HepG2 (cell line): Measurements from ENCODE around the gene CNOT10. TPM values are rescaled to one million over a fixed set of nuclear protein-coding genes. Genes with fewer than 3 reads are reported as not detected.

ENCODE experiments used
- HDAC1 ChIP-seq: sonication (generic); formaldehyde crosslinking; IDR thresholded peaks from 2 replicates; pipeline ENCODE4 v1.5.1; 2020; ENCODE audit warnings: mild to moderate bottlenecking, missing genetic modification reagents
- JUNB ChIP-seq: sonication (generic); formaldehyde crosslinking; IDR thresholded peaks from 2 replicates; pipeline ENCODE4 v1.8.0; 2022; ENCODE audit warnings: missing genetic modification reagents, mild to moderate bottlenecking, borderline replicate concordance
- MTA1 ChIP-seq: sonication (generic); formaldehyde crosslinking; IDR thresholded peaks from 2 replicates; pipeline ENCODE4 v1.4.0; 2020; ENCODE audit warnings: missing genetic modification reagents, mild to moderate bottlenecking, borderline replicate concordance
- NRL ChIP-seq: sonication (generic); formaldehyde crosslinking; IDR thresholded peaks from 2 replicates; pipeline ENCODE4 v1.5.0; 2020; ENCODE audit warnings: missing genetic modification reagents, mild to moderate bottlenecking, moderate library complexity, borderline replicate concordance
- TAF15 ChIP-seq: fragments of 200-400 bp; formaldehyde crosslinking; IDR thresholded peaks from one replicate; pipeline ENCODE4 v1.6.1; 2018; ENCODE audit warnings: mild to moderate bottlenecking, low read depth, low read length; ENCODE audit not compliant: poor library complexity, severe bottlenecking
- ZNF232 ChIP-seq: sonication (generic); formaldehyde crosslinking; IDR thresholded peaks from 2 replicates; pipeline ENCODE4 v1.4.0; 2020; ENCODE audit warnings: missing genetic modification reagents, borderline replicate concordance
- ZNF432 ChIP-seq: sonication (generic); formaldehyde crosslinking; IDR thresholded peaks from 2 replicates; pipeline ENCODE4 v1.5.0; 2020; ENCODE audit warnings: missing genetic modification reagents, mild to moderate bottlenecking, borderline replicate concordance
- ZNF687 ChIP-seq: sonication (generic); formaldehyde crosslinking; IDR thresholded peaks from 2 replicates; pipeline ENCODE4 v1.5.1; 2020; ENCODE audit warnings: mild to moderate bottlenecking, missing genetic modification reagents, moderate library complexity
- polyA plus RNA-seq, 8 experiments: library from polyadenylated mRNA; depleted of rRNA in 3 of 8; stranded (reverse) in 7 of 8; unstranded in 1 of 8; fragments of >200 nt; fragmentation: Illumina TruSeq in 4 of 8; extraction: Trizol in 4 of 8; gene quantifications; 2 replicates each; pipeline versions ENCODE4 v1.2.1 to v1.2.3, GENCODE V29; 2011 to 2016; ENCODE audit warnings: low read depth in 4 of 8, missing spikeins in 1 of 8, mixed read lengths in 1 of 8; ENCODE audit not compliant: insufficient read depth in 1 of 8
- total RNA-seq, 5 experiments: library from RNA; depleted of rRNA; stranded (reverse); fragments of >200 nt; fragmentation: Illumina TruSeq; extraction: Trizol; gene quantifications; 2 replicates each; pipeline ENCODE4 v1.2.3, GENCODE V29; 2016; ENCODE audit warnings: low read depth in 1 of 5
- TF ChIP-seq, protein P1 (sequence below): sonication (generic); formaldehyde crosslinking; IDR thresholded peaks from 2 replicates; pipeline ENCODE4 v1.5.0; 2020; ENCODE audit warnings: mild to moderate bottlenecking, missing genetic modification reagents
- TF ChIP-seq, protein P2 (sequence below): sonication (generic); formaldehyde crosslinking; IDR thresholded peaks from 2 replicates; pipeline ENCODE4 v1.8.0; 2022; ENCODE audit warnings: low read depth, missing genetic modification reagents
- TF ChIP-seq, protein P3 (sequence below): IDR thresholded peaks from 2 replicates; pipeline ENCODE4 v1.6.1; 2016

Gene CNOT10
- total and polyA plus RNA-seq, 2 of the 13 experiments (the other 11 are each of a cell fraction or from before 2014, with no cell fraction given) = 21.2 to 34.1 TPM

DNA sequence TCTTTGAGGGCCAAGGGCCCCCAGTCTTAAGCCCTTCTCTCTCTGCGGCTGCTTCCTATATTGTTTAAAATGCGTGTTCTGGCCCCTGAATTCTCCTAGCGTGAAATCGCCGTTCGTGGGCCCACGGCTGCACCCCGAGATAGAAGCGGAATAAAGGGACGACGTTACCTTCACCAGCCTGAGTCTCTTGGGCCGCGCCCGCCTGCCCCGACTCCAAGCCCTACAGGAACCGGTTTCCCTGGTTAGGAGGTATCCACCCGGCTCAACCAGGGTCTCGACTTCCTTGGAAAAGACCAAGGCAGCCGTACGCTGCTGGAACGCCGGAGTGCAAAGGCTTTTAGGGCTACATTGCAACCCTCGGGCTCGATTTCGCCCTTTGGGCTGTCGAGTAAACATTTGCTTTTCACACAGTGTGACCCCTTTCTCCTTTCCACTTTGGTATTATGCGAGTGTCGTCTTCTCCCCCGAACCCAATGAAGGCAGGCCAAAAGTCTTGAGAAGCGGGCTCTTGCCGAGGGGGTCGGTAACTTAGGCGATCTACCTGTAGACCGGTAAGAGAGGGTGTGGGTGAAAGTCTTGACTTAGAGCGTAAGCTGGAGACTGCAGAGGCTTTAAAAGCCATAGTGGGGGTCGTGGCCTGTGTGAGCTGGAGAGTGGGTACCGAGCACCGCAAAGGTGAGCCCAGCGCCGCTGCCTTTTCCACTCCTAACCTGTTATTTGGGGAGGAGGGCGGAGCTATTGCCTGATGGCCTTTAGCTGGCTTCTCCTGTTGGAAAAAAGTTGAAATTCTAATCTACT lies 134.8 kb downstream of the CNOT10 start (continued):
- TF ChIP-seq ZNF687 (CRISPR knock-in tag) = peak; percentile 52
- TF ChIP-seq NRL = 0 out of 2 replicates have a peak, but pooled peaks have one; percentile 39
- TF ChIP-seq, protein P1, sequence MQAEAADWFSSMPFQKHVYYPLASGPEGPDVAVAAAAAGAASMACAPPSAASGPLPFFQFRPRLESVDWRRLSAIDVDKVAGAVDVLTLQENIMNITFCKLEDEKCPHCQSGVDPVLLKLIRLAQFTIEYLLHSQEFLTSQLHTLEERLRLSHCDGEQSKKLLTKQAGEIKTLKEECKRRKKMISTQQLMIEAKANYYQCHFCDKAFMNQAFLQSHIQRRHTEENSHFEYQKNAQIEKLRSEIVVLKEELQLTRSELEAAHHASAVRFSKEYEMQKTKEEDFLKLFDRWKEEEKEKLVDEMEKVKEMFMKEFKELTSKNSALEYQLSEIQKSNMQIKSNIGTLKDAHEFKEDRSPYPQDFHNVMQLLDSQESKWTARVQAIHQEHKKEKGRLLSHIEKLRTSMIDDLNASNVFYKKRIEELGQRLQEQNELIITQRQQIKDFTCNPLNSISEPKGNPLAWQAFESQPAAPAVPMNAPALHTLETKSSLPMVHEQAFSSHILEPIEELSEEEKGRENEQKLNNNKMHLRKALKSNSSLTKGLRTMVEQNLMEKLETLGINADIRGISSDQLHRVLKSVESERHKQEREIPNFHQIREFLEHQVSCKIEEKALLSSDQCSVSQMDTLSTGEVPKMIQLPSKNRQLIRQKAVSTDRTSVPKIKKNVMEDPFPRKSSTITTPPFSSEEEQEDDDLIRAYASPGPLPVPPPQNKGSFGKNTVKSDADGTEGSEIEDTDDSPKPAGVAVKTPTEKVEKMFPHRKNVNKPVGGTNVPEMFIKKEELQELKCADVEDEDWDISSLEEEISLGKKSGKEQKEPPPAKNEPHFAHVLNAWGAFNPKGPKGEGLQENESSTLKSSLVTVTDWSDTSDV (CRISPR knock-in tag) = no peak
- TF ChIP-seq ZNF432 (CRISPR knock-in tag) = no peak
- TF ChIP-seq, protein P2, sequence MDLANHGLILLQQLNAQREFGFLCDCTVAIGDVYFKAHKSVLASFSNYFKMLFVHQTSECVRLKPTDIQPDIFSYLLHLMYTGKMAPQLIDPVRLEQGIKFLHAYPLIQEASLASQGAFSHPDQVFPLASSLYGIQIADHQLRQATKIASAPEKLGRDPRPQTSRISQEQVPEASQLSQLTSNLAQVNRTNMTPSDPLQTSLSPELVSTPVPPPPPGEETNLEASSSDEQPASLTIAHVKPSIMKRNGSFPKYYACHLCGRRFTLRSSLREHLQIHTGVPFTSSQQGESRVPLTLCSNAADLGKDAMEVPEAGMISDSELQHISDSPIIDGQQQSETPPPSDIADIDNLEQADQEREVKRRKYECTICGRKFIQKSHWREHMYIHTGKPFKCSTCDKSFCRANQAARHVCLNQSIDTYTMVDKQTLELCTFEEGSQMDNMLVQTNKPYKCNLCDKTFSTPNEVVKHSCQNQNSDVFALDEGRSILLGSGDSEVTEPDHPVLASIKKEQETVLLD (CRISPR knock-in tag) = no peak
- no peak for TF ChIP-seq JUNB (CRISPR knock-in tag)
- no peak for TF ChIP-seq MTA1 (CRISPR knock-in tag)
- peak; percentile 15; the same call in 1 of the 2 replicates for TF ChIP-seq HDAC1
- TF ChIP-seq, protein P3, sequence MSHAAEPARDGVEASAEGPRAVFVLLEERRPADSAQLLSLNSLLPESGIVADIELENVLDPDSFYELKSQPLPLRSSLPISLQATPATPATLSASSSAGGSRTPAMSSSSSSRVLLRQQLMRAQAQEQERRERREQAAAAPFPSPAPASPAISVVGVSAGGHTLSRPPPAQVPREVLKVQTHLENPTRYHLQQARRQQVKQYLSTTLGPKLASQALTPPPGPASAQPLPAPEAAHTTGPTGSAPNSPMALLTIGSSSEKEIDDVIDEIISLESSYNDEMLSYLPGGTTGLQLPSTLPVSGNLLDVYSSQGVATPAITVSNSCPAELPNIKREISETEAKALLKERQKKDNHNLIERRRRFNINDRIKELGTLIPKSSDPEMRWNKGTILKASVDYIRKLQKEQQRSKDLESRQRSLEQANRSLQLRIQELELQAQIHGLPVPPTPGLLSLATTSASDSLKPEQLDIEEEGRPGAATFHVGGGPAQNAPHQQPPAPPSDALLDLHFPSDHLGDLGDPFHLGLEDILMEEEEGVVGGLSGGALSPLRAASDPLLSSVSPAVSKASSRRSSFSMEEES = no peak
- no peak for TF ChIP-seq TAF15
- no peak for TF ChIP-seq ZNF232 (CRISPR knock-in tag)
